DMS53 treated with DMSO at 0.1 percent for 48 hours (cell line): Measurements from ENCODE around the gene IL13RA1.
"Not testable (repeated sequence)": the region's sequence is repeated elsewhere in the genome, so short reads cannot be mapped to it uniquely, and the experiment has no call there.

Experiments
- DNase-seq: peaks from one replicate; lab custom pipeline; 2025; ENCODE audit not compliant: unreplicated experiment; lab: John Stamatoyannopoulos, UW

The IL13RA1 gene

DNA sequence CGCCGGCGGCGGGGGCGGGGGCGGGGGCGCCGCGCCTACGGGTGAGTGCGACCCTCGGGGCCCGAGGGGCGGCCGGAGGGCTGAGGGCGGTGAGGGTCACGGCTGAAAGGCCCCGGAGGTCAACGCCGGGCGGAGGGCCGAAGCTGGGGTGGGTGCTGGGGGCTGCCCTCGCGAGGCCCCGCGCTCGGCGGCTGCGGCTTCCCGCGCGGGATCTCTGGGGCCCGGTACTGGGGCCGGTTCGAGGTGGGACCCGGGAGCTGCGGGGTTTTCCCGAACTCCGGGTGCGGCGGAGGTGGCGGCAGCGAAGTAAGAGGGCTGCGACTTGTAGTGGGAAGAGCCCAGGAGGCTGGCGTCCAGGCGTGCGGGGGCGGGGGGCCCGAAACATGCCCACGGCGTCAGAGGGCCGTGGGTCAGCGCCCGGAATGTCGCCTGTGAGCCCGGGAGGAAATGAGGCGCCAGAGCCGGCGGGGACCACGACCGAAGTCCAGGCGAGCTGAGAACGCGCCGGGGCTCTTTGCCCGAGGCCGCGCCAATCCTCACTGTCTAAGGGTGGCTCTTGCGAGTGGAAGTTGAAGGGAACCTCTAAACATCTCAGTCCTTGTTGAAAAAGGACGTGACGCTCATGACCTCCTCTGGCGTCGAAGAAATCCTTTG lies 407 bp downstream of the IL13RA1 start:
- no peak for DNase-seq

- DNase-seq, result no peak
Observed at GRCh38 chrX:118729042-118729652, 1.7 kb downstream of the IL13RA1 start.

- DNase-seq, result no peak
Observed at GRCh38 chrX:118730500-118731247, 3.3 kb downstream of the IL13RA1 start.

- not testable (repeated sequence) for DNase-seq
Observed at GRCh38 chrX:118732551-118732950, 5.1 kb downstream of the IL13RA1 start.

GRCh38 chrX:118734909-118735308 lies 7.5 kb downstream of the IL13RA1 start:
- DNase-seq, result no peak

- DNase-seq, result no peak
Observed at GRCh38 chrX:118736394-118737010, 9.1 kb downstream of the IL13RA1 start.

DNA sequence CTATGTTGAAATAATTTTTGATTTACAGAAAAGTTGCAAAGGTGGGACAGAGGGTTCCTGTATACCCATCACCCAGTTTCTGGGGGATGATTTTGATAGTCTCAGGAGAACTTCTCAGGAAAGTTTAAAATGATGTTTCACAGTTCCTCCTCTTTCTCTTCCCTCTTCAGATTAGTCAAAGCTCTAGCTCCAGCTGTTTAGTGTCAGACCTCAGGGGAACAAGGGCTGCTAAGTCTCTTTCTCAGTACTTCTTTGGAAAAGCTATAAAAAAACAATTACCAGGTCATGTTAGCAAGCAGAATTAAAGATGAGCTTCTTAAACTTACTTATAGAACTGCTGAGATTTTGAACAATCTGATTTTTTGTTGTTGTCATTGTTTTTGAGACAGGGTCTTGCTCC lies 12.2 kb downstream of the IL13RA1 start:
- DNase-seq, result no peak

GRCh38 chrX:118740276-118740889 lies 13.0 kb downstream of the IL13RA1 start:
- DNase-seq, result no peak

DNA sequence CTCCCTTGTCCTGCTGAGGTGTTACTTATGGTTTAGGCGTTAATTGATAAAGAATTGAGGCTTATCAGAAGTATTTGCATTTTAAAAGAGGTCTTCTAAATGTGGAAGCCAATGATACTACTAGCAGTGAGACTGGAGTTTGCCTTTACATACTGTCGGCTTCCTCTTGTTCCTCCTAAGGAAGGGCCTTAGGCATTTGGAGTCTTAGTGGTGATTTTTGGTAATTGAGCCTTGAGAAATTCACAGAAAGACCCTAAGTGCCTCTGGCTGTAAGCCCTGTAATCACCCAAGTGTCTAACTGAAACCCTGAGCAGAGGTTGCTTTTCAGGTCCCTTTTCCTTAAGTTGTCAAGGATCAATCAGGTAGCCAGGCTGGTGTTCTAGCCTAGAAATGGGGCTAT lies 14.8 kb downstream of the IL13RA1 start:
- no peak for DNase-seq

DNA sequence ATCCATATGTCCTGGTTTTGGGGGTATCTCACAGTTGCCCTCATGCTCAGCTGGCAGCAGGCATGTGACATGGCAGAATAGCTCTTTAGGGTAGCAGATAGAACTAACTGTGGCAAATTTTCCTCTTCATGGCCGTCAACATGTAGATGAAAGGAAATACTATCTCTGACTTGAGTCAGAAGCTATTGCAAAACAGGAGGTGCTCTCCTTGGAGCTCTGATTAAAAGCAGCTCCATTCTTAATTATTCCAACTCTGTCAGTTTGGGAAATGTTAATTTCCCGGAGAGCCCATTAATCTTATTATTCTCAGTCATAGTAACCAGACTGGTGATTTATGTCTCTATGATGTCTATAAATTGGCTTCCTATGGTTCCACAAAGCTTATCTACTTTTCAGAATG lies 18.2 kb downstream of the IL13RA1 start:
- no peak for DNase-seq

DNA sequence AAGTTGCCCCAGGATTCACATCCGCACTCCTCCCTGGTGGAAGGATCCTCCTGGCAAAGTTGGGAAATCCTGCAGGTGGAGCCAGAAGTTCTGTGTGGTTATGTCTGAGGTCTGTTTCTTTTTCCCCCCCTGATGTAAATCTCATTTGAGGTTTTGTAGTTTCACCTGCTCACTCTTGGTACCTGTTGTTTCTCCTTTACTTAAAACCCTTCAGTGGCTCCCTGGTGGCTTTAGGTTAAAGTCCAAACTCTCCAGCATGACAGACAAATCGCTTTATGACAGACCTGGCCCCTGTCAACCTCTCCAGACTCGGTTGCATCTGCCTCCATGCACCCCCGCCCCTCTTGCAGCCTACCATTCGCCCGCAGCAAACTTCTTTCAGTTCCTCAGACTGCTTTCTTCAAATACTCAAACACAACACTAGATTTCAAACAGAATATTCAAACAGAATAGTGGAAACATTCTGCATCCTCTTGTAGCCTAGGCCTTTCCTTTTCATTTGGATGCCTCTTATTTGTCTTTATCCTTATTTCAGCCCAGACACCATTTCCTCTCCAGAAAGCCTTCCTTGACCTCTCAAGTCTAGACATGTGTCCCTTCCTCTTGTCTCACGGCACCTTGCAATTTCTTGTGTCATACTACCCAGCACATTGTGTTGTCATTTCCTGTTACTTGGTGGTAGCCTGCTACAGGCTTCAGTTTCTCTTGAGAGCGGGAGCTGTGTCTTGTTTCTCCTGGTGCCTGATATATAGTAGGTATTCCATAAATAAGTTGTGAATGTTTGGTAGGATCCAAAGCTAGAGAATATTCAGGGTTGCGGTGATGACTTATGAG lies 24.8 kb downstream of the IL13RA1 start:
- no peak for DNase-seq

GRCh38 chrX:118755633-118756032 lies 28.2 kb downstream of the IL13RA1 start:
- no peak for DNase-seq

DNA sequence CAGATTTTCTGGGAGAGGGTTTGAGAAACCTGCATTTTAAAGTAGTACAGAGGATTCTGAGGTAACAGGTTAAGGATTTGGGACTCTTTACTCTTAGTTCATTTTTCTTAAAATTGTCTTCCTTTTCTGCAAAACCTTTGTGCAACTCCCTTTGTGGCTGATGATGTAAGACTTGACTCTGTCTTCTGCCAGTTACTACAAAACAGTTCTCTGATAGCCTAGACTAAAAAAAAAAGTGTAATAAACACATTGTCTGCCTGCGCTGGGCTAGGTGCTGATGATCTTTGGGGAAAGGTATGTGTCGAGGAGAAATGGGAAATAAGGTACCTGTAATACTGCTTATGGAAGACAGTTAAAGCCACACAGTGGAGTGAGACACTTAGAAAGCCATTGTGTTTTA lies 28.7 kb downstream of the IL13RA1 start:
- DNase-seq, result no peak

- DNase-seq, result no peak
Observed at GRCh38 chrX:118758511-118758910, 31.1 kb downstream of the IL13RA1 start.

- no peak for DNase-seq
Observed at GRCh38 chrX:118760025-118760424, 32.6 kb downstream of the IL13RA1 start.

DNA sequence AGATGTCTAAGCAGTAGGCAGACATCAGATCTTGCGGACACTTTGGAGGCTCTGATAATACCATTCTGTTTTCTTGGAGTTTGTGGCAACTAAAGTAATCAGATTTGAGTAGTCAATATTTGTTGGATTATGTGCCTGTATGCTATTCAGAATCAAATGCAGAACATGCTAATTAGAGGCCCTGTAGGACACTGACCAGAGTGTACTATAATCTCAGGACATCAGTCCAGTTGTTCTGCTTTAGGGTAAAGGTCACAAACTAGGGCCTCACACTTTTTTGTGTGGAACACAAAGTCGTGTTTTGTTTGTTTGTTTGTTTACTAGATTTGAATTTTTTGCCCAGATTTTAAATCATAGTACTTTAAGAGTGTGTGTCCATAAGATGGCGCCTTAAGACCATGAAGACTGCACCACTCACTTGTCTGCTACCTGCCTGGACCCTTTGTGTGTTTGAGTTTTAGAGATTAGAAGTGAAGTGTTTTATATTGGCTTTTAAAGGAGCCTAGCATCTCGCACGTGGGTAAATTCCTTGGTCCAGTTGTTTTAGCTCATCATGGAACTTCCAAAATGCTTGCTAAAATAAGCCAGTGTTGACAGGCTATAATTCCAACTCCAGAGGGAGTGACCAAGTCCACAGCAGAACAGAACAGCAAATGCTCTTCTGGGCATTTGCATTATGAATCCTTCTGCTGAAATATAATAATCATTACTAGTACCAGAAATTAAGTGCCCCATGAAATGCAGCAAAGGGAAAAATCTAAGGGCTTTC lies 34.7 kb downstream of the IL13RA1 start:
- no peak for DNase-seq

GRCh38 chrX:118763489-118763888 lies 36.1 kb downstream of the IL13RA1 start:
- no peak for DNase-seq

DNA sequence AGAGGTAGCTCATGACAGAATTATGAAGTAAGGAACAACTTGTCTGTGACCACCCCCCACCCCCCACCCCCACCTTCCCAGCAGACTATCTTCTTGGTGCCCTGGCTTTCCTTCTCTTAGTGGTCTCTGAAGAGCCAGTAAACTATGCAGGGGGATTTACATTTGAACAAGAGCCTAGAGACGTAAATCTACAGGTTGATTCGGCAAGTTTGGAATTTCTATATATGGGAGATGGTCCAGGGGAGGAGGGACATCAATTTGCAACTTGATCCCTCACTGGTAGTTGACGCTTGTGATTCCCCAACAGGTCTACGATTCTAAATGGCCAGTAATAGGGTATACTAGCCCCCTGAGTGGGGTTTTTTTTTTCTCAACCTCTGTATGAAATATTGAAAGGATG lies 36.7 kb downstream of the IL13RA1 start:
- DNase-seq, result no peak

DNA sequence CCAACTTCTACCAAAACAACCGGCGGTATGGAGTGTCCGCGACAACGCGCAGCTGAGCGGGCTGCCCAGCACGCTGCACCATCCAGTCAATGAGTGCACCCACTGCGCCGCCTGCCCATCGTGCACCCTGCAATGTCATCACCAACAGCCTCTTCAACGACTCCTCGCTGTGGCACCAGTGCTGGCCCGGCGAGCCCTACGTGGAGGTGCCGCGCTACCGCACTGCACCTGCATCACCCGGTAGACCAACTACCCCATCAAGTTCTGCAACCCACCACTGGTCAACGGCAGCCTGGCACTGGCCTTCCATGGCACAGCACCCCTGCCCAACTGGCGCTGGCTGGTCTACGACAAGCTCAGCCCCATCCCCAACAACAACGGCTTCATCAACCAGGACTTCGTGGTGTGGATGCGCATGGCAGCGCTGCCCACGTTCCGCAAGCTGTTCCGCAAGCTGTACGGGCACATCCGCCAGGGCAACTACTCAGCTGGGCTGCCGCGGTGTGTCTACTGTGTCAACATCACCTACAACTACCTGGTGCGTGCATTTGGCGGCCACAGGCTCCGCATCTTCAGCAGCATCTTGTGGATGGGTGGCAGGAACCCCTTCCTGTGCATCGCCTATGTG lies 42.8 kb downstream of the IL13RA1 start:
- DNase-seq, result no peak
